ENCODE data around the gene NTN1.

NTN1 gene

DNA sequence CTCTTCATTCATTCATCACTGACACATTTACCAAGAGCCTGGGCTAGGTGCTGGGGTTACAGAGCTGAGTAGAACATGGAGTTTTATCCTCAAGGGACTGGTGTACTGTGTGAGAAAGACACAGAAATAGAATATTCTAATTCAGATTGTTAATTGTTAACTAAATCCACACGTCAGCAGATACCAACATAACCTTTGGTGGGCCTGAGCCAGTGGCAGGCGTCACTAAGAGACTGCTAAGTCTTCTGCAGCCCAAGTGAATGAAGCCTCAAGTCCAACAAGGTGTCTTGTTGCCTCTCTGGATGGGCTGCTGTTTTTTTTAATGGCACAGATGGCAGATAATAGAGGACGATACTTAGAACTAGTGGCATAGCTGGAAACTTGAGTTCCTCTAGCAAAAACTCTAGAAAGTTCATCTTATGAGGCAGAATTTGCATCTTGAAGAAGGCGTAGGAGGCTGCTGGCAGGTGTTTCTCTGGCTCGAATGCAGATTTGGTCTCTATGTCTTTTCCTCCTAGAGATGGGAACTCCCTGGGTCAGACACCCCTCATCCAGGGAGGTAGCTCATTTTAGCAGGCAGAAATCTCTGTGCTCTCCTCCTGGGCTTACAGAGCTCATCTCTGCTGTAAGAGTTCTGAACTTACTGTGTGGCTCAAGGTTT is 179.5 kb downstream of the NTN1 start:
- DNase-seq (ENCODE audit: extremely low read depth, low read depth) = no peak
- TF ChIP-seq, protein P1, sequence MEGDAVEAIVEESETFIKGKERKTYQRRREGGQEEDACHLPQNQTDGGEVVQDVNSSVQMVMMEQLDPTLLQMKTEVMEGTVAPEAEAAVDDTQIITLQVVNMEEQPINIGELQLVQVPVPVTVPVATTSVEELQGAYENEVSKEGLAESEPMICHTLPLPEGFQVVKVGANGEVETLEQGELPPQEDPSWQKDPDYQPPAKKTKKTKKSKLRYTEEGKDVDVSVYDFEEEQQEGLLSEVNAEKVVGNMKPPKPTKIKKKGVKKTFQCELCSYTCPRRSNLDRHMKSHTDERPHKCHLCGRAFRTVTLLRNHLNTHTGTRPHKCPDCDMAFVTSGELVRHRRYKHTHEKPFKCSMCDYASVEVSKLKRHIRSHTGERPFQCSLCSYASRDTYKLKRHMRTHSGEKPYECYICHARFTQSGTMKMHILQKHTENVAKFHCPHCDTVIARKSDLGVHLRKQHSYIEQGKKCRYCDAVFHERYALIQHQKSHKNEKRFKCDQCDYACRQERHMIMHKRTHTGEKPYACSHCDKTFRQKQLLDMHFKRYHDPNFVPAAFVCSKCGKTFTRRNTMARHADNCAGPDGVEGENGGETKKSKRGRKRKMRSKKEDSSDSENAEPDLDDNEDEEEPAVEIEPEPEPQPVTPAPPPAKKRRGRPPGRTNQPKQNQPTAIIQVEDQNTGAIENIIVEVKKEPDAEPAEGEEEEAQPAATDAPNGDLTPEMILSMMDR (IDR thresholded peaks at IDR 0.05; ENCODE audit: low read depth, low read length) = no peak

DNA sequence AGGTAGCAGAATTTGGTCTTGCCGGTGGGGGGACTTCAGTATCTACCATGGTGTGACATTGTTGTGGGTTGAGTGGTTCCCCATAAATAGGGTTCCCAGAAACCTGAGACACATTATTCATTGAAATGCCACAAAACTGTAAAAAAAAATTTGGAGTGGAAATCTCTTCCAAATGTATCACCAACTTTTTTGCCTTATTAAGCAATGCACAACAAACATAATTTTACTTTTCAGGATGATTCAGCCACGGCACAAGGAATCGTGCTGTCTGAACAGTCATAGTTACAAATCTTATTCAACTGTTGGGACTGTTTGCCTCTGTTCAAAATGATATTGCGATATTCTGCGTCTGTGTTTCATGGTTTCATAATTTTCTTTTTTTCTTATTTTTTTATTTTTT is 181.2 kb downstream of the NTN1 start:
- TF ChIP-seq, protein P1 (IDR thresholded peaks at IDR 0.05; ENCODE audit: low read depth, low read length) = no peak
- DNase-seq (ENCODE audit: extremely low read depth, low read depth) = no peak

DNA sequence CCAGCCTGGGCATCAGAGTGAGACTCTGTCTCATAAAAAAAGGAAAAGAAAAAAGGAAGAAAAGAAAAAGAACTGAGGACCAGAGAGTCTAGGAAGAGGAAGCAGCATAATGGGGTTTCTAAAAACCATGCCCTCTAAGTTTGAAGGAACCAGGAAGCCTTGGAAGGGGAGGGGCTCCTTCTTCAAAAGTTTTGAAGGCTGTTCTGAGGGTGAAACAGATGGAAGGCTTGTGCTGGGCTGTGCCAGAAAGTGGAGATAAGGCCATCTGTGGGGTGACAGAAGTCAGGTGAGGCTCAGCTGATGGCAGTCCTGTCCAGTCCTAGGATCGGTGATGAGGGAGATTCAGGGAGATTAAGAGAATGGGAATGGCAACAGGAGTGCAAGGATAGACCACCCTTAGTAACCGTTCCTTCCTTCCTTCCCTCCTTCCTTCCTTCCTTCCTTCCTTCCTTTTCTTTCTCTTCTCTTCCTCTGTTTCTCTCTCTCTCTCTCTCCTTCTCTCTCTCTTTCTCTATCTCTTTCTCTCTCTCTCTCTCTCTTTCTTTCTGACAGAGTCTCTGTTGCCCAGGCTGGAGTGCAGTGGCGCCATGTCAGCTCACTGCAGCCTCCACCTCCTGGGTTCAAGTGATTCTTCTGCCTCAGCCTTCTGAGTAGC is 182.6 kb downstream of the NTN1 start:
- no peak for DNase-seq (ENCODE audit: extremely low read depth, low read depth)
- TF ChIP-seq, protein P1 (IDR thresholded peaks at IDR 0.05; ENCODE audit: low read depth, low read length) = no peak

DNA sequence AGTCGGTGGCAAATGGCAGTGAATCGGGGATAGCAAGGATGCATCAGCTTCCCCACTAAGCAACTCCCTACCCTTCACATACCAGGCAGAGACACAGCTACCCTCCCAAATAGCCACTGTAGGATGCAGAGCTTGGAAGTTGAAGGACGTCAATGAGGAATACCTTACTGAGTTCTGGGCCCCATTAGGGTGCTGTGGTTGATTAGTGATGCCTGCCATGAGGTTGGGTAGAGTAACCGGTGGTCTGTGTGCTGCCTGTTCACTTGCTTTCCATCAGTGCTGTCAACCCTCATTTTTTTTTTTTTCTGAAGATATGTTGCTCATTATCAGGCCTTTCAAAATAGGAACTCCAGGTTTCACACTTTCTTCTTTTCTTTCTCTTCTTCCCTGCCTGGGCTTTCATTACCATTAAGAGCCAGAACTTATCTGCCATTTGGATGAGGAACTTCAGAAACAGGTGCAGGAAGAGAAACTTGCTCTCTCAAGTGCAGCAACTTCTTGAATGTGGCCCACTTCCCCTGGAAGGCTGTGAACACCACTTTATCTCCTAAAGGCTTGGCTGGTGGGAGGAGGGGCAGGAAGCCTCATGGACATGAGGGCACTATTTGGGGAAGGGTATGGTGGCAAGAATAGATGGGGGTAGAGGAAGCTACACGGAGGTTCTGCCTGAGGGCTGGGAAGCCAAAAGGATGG is 183.5 kb downstream of the NTN1 start:
- no peak for DNase-seq (ENCODE audit: extremely low read depth, low read depth)
- TF ChIP-seq, protein P1 (IDR thresholded peaks at IDR 0.05; ENCODE audit: low read depth, low read length) = no peak

DNA sequence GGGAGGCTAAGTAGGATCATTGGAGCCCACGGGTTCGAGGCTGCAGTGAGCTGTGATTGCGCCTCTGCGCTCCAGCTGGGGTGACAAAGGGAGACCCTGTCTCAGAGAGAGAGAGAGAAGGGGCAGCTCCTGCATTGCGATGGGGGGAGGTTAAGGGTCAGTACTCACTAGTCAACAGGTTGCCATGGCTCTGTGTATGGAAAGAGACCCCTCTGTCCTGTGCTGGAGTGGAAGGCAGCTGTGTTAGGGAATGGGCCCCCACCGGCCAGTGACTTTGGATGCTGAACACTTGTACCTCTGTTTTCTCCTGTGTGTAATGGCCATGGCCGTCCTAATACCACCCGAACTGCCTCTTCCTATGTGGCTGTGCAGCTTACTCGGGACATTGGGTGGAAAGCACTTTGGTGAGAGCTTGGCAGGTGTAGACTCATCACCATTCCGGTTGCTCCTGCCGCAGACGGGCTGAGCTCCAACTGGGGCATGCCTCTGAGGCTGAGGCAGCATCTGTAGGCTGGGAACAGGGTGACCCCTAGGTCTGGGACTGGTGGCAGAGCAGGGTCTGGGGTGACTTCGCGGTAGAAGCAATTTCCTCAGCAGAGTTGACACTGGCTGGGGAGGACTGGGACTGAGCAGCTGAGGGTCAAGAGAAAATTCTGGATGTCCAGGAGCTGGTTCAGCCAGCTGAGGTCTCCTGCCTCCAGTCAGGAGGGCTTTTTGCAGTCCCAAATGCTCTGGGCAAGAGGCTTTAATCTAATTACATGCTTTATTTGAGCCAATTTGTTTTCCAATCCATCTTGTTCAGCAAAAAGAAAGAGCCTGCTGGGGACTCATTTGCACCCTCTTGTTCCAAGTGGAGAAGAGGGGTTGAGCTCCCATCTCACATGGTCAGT is 184.5 kb downstream of the NTN1 start:
- no peak for DNase-seq (ENCODE audit: extremely low read depth, low read depth)
- TF ChIP-seq, protein P1 (IDR thresholded peaks at IDR 0.05; ENCODE audit: low read depth, low read length) = no peak

DNA sequence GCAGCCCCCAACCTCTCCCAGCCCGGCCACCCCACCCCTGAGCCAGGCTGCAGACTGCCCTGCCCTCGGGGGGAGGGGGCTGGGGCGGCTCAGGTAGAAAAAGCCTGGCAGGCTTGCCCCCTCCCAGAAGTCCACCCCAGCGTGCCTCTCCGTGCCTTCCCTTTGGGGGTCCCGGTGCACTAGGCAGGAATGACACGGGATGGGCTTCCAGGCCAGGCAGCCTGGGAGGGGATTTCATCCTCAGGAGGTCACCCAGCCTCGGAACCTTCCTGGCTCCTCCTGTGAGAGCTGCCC is 185.0 kb downstream of the NTN1 start:
- TF ChIP-seq, protein P1 (IDR thresholded peaks at IDR 0.05; ENCODE audit: low read depth, low read length) = no peak
- DNase-seq (ENCODE audit: extremely low read depth, low read depth) = no peak
